Measurements from ENCODE around the gene TENM4. TPM values are rescaled to one million over a fixed set of nuclear protein-coding genes. Genes with fewer than 3 reads are reported as not detected.

TENM4 gene
- polyA plus RNA-seq, 3 donors: 0.31 to 1.7 TPM; not detected in 1

GRCh38 chr11:79243422-79244210, 197.2 kb downstream of the TENM4 start:
- no peaks in the 10 kb centered on the region for H3K27me3 ChIP-seq (ENCODE audit: control insufficient read depth in 2 of 2, insufficient read depth in 2 of 2, low read length in 2 of 2)
- Mint-ChIP-seq H3K4me1 (no peaks in the 10 kb centered on the region), H3K9me3 (peaks cover 0 to 5% (median 0%) of the 10 kb centered on the region in 7 donors), H3K27ac (no peak overlapping the region), H3K27me3 (ENCODE audit: low read depth in 3 of 3) (peaks cover 0 to 5% (median 2%) of the 10 kb centered on the region in 3 donors), H3K36me3 (no peaks in the 10 kb centered on the region), H3K4me3 (no peak overlapping the region)
- H3K9ac ChIP-seq (ENCODE audit: insufficient read depth, low read length, poor library complexity, severe bottlenecking): no peak overlapping the region
- peaks cover 0 to 2% of the 10 kb centered on the region in 2 donors for H3K4me1 ChIP-seq (ENCODE audit: control insufficient read depth in 1 of 2, insufficient read depth in 2 of 2, low read length in 2 of 2)
- H3K27ac ChIP-seq (ENCODE audit: low read depth in 1 of 2, low read length in 2 of 2): no peak overlapping the region
- no peak overlapping the region for H3K4me2 ChIP-seq (replicated peaks; ENCODE audit: extremely low read depth, low read length, poor library complexity, severe bottlenecking)
- H3K9me3 ChIP-seq (replicated peaks in 1 of 2; ENCODE audit: control insufficient read depth in 1 of 2, insufficient read depth in 1 of 2, low read length in 2 of 2): no peaks in the 10 kb centered on the region
- no peaks in the 10 kb centered on the region for H3K79me2 ChIP-seq (ENCODE audit: insufficient read depth, low read length)
- intact Hi-C loops (cut with micrococcal nuclease): no loop called here
- no peak for TF ChIP-seq CTCF (IDR thresholded peaks at IDR 0.05)
- WGBS (ENCODE audit: insufficient coverage): 91% methylated on average over 14 of the region's 16 CpGs
- no peak overlapping the region for H3K4me3 ChIP-seq (replicated peaks in 1 of 3; ENCODE audit: low read depth in 2 of 3, low read length in 3 of 3)
- no peaks in the 10 kb centered on the region for H3K36me3 ChIP-seq (replicated peaks in 1 of 2; ENCODE audit: control insufficient read depth in 1 of 2, insufficient read depth in 2 of 2, low read length in 2 of 2)
- DNase-seq: no peak
- no peaks in the 10 kb centered on the region for H4K20me1 ChIP-seq (ENCODE audit: insufficient read depth, low read length)
- no peak overlapping the region for H2AFZ ChIP-seq (ENCODE audit: insufficient read depth, low read depth, low read length, poor library complexity, severe bottlenecking)

DNA sequence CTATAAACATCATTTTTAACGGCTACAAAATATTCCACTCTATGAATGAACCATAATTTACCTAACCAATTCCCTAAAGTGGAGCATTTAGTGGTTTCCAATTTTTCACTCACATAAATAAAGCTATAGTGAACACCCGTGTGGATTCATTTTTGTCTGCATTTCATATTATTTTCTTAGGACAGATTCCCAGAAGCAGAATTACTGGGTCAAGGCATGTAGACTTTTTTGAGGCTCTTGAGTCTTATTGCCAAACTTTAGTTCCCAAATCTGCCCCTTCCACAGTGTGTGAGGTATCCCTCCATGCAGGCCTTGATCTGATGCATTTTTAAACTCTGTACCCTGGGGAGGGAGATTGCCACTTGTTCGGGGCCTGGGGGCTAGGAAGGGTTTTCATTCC, 198.2 kb downstream of the TENM4 start:
- Histone ChIP-seq H3K9ac (ENCODE audit: insufficient read depth, low read length, poor library complexity, severe bottlenecking) (no peak overlapping the region), H3K27me3 (ENCODE audit: control insufficient read depth in 2 of 2, insufficient read depth in 2 of 2, low read length in 2 of 2) (no peaks in the 10 kb centered on the region), H3K36me3 (replicated peaks in 1 of 2; ENCODE audit: control insufficient read depth in 1 of 2, insufficient read depth in 2 of 2, low read length in 2 of 2) (no peaks in the 10 kb centered on the region), H3K4me1 (ENCODE audit: control insufficient read depth in 1 of 2, insufficient read depth in 2 of 2, low read length in 2 of 2) (no peaks in the 10 kb centered on the region), H3K4me3 (replicated peaks in 1 of 3; ENCODE audit: low read depth in 2 of 3, low read length in 3 of 3) (no peak overlapping the region), H4K20me1 (ENCODE audit: insufficient read depth, low read length) (no peaks in the 10 kb centered on the region), H3K79me2 (ENCODE audit: insufficient read depth, low read length) (no peaks in the 10 kb centered on the region), H3K27ac (ENCODE audit: low read depth in 1 of 2, low read length in 2 of 2) (no peak overlapping the region), H2AFZ (ENCODE audit: insufficient read depth, low read depth, low read length, poor library complexity, severe bottlenecking) (no peak overlapping the region), H3K4me2 (replicated peaks; ENCODE audit: extremely low read depth, low read length, poor library complexity, severe bottlenecking) (no peak overlapping the region), H3K9me3 (replicated peaks in 1 of 2; ENCODE audit: control insufficient read depth in 1 of 2, insufficient read depth in 1 of 2, low read length in 2 of 2) (no peaks in the 10 kb centered on the region)
- Mint-ChIP-seq H3K27ac (no peak overlapping the region), H3K9me3 (peaks cover 0 to 5% (median 0%) of the 10 kb centered on the region in 7 donors), H3K4me1 (no peaks in the 10 kb centered on the region), H3K27me3 (ENCODE audit: low read depth in 3 of 3) (peaks cover 0 to 6% (median 3%) of the 10 kb centered on the region in 3 donors), H3K4me3 (no peak overlapping the region), H3K36me3 (no peaks in the 10 kb centered on the region)
- 83% methylated on average over 1 of the region's 3 CpGs for WGBS (ENCODE audit: insufficient coverage)
- DNase-seq: no peak
- intact Hi-C loops (cut with micrococcal nuclease): no loop called here
- no peak for TF ChIP-seq CTCF (IDR thresholded peaks at IDR 0.05)

Data from CD14-positive monocyte (primary cell).